H1 (cell line): Measurements from ENCODE around the gene ESRRB.

Experiments
- EP300 ChIP-seq, 2 experiments: IDR thresholded peaks; 1 replicate in 1 of 2; 2 replicates in 1 of 2; pipeline ENCODE4 v1.6.1; 2011 to 2012; ENCODE audit warnings: low read depth in 2 of 2, low read length in 2 of 2, mild to moderate bottlenecking in 2 of 2, borderline replicate concordance in 1 of 2, inconsistent platforms in 1 of 2, moderate library complexity in 1 of 2
- EZH2 ChIP-seq: fragments of 200-600 bp; sonication (generic); IDR thresholded peaks from 2 replicates; pipeline ENCODE4 v1.7.1; 2012; ENCODE audit warnings: low read depth, mild to moderate bottlenecking, moderate library complexity, low read length, inconsistent platforms; ENCODE audit not compliant: severe bottlenecking
- GABPA ChIP-seq: IDR thresholded peaks from 2 replicates; pipeline ENCODE4 v1.6.1; 2011; ENCODE audit warnings: mild to moderate bottlenecking, low read length, moderate library complexity, borderline replicate concordance; ENCODE audit not compliant: insufficient read depth
- HDAC6 ChIP-seq: IDR thresholded peaks from one replicate; pipeline ENCODE4 v1.7.1; 2012; ENCODE audit warnings: low read depth, mild to moderate bottlenecking, inconsistent platforms, low read length, moderate library complexity
- JUND ChIP-seq: IDR thresholded peaks from 2 replicates; pipeline ENCODE4 v1.6.1; 2011; ENCODE audit warnings: mild to moderate bottlenecking, improper control_type of control experiment, low read length
- POLR2A ChIP-seq, 2 experiments: IDR thresholded peaks; 1 replicate in 1 of 2; 2 replicates in 1 of 2; pipeline ENCODE4 v1.6.1; 2011; ENCODE audit warnings: low read depth in 2 of 2, low read length in 2 of 2, mild to moderate bottlenecking in 2 of 2; ENCODE audit errors: control extremely low read depth in 1 of 2
- POLR2AphosphoS5 ChIP-seq: IDR thresholded peaks from 2 replicates; pipeline ENCODE4 v1.6.1; 2011; ENCODE audit warnings: low read depth, low read length
- SIRT6 ChIP-seq: IDR thresholded peaks from one replicate; pipeline ENCODE4 v1.7.1; 2012; ENCODE audit warnings: low read length, inconsistent platforms
- TF ChIP-seq, protein P1 (sequence below), 3 experiments: IDR thresholded peaks; 1 replicate in 2 of 3; 2 replicates in 1 of 3; pipeline versions ENCODE4 v1.5.1 to v1.6.1; 2011; ENCODE audit warnings: low read length in 3 of 3, mild to moderate bottlenecking in 3 of 3, inconsistent platforms in 2 of 3, low read depth in 1 of 3, moderate library complexity in 1 of 3; ENCODE audit not compliant: insufficient read depth in 1 of 3; ENCODE audit errors: control extremely low read depth in 1 of 3
- TF ChIP-seq, protein P2 (sequence below): IDR thresholded peaks from 2 replicates; pipeline ENCODE4 v1.6.1; 2012; ENCODE audit warnings: low read length, inconsistent platforms
- TF ChIP-seq, protein P3 (sequence below): IDR thresholded peaks from 2 replicates; pipeline ENCODE4 v1.6.1; 2011; ENCODE audit warnings: low read length, improper control_type of control experiment

- TF ChIP-seq POLR2A (IDR thresholded peaks at IDR 0.05; ENCODE audit: control extremely low read depth in 1 of 2, low read depth in 2 of 2, low read length in 2 of 2) (no peak), EP300 (IDR thresholded peaks at IDR 0.05; ENCODE audit: borderline replicate concordance in 1 of 2, low read depth in 2 of 2, low read length in 2 of 2) (no peak), GABPA (no peak), EZH2 (no peak), HDAC6 (no peak), JUND (no peak), POLR2AphosphoS5 (no peak), SIRT6 (no peak)
- TF ChIP-seq, protein P1, sequence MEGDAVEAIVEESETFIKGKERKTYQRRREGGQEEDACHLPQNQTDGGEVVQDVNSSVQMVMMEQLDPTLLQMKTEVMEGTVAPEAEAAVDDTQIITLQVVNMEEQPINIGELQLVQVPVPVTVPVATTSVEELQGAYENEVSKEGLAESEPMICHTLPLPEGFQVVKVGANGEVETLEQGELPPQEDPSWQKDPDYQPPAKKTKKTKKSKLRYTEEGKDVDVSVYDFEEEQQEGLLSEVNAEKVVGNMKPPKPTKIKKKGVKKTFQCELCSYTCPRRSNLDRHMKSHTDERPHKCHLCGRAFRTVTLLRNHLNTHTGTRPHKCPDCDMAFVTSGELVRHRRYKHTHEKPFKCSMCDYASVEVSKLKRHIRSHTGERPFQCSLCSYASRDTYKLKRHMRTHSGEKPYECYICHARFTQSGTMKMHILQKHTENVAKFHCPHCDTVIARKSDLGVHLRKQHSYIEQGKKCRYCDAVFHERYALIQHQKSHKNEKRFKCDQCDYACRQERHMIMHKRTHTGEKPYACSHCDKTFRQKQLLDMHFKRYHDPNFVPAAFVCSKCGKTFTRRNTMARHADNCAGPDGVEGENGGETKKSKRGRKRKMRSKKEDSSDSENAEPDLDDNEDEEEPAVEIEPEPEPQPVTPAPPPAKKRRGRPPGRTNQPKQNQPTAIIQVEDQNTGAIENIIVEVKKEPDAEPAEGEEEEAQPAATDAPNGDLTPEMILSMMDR (IDR thresholded peaks at IDR 0.05; ENCODE audit: control extremely low read depth in 1 of 3, insufficient read depth in 1 of 3, low read depth in 1 of 3, low read length in 3 of 3) = no peak
- TF ChIP-seq, protein P2, sequence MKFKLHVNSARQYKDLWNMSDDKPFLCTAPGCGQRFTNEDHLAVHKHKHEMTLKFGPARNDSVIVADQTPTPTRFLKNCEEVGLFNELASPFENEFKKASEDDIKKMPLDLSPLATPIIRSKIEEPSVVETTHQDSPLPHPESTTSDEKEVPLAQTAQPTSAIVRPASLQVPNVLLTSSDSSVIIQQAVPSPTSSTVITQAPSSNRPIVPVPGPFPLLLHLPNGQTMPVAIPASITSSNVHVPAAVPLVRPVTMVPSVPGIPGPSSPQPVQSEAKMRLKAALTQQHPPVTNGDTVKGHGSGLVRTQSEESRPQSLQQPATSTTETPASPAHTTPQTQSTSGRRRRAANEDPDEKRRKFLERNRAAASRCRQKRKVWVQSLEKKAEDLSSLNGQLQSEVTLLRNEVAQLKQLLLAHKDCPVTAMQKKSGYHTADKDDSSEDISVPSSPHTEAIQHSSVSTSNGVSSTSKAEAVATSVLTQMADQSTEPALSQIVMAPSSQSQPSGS = no peak
- TF ChIP-seq, protein P3, sequence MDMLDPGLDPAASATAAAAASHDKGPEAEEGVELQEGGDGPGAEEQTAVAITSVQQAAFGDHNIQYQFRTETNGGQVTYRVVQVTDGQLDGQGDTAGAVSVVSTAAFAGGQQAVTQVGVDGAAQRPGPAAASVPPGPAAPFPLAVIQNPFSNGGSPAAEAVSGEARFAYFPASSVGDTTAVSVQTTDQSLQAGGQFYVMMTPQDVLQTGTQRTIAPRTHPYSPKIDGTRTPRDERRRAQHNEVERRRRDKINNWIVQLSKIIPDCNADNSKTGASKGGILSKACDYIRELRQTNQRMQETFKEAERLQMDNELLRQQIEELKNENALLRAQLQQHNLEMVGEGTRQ = no peak
These were observed 120.0 kb downstream of the ESRRB start for GRCh38 chr14:76495983-76496382.
